Rectal smooth muscle tissue (tissue), 1 donor: ENCODE data around the gene TPSAB1.

ENCODE experiments used
- H3K27ac ChIP-seq: one replicate; pipeline ENCODE4 v1.7.0; 2013; ENCODE audit warnings: low read depth, low read length, inconsistent platforms
- H3K27me3 ChIP-seq: one replicate; pipeline ENCODE4 v1.7.0; 2013; ENCODE audit warnings: low read length; ENCODE audit not compliant: control insufficient read depth, insufficient read depth
- H3K36me3 ChIP-seq: one replicate; pipeline ENCODE4 v1.7.0; 2013; ENCODE audit warnings: low read length; ENCODE audit not compliant: control insufficient read depth, insufficient read depth
- H3K4me1 ChIP-seq: one replicate; pipeline ENCODE4 v1.7.0; 2013; ENCODE audit warnings: low read length; ENCODE audit not compliant: control insufficient read depth, insufficient read depth
- H3K4me3 ChIP-seq: one replicate; pipeline ENCODE4 v1.7.0; 2013; ENCODE audit warnings: low read length
- H3K9ac ChIP-seq: one replicate; pipeline ENCODE4 v1.7.0; 2013; ENCODE audit warnings: low read length

The TPSAB1 gene

GRCh38 chr16:1213231-1213630, 27.3 kb upstream of the TPSAB1 start:
- H3K9ac ChIP-seq: no peak overlapping the region
- H3K27ac ChIP-seq: no peak overlapping the region
- H3K36me3 ChIP-seq: peaks cover 24% of the 10 kb centered on the region
- no peaks in the 10 kb centered on the region for H3K27me3 ChIP-seq
- H3K4me1 ChIP-seq: no peaks in the 10 kb centered on the region
- H3K4me3 ChIP-seq: no peak overlapping the region

- H3K4me1 ChIP-seq: no peaks in the 10 kb centered on the region
- no peaks in the 10 kb centered on the region for H3K27me3 ChIP-seq
- H3K36me3 ChIP-seq: peaks cover 22% of the 10 kb centered on the region
- no peak overlapping the region for H3K9ac ChIP-seq
- H3K4me3 ChIP-seq: no peak overlapping the region
- H3K27ac ChIP-seq: no peak overlapping the region
Observed at GRCh38 chr16:1213796-1214372, 26.6 kb upstream of the TPSAB1 start.

- Histone ChIP-seq H3K27me3 (no peaks in the 10 kb centered on the region), H3K36me3 (peaks cover 16% of the 10 kb centered on the region), H3K27ac (no peak overlapping the region), H3K4me1 (no peaks in the 10 kb centered on the region), H3K4me3 (no peak overlapping the region), H3K9ac (no peak overlapping the region)
Observed at GRCh38 chr16:1214719-1215118, 25.8 kb upstream of the TPSAB1 start.

GRCh38 chr16:1215574-1216295, 24.8 kb upstream of the TPSAB1 start:
- Histone ChIP-seq H3K27ac (no peak overlapping the region), H3K36me3 (peaks cover 18% of the 10 kb centered on the region), H3K27me3 (no peaks in the 10 kb centered on the region), H3K9ac (no peak overlapping the region), H3K4me3 (no peak overlapping the region), H3K4me1 (no peaks in the 10 kb centered on the region)

GRCh38 chr16:1216296-1216619, 24.2 kb upstream of the TPSAB1 start:
- H3K9ac ChIP-seq: no peak overlapping the region
- no peak overlapping the region for H3K4me3 ChIP-seq
- H3K36me3 ChIP-seq: peaks cover 20% of the 10 kb centered on the region
- H3K27me3 ChIP-seq: no peaks in the 10 kb centered on the region
- H3K4me1 ChIP-seq: no peaks in the 10 kb centered on the region
- H3K27ac ChIP-seq: no peak overlapping the region

GRCh38 chr16:1216681-1217400, 23.7 kb upstream of the TPSAB1 start:
- Histone ChIP-seq H3K4me3 (no peak overlapping the region), H3K9ac (no peak overlapping the region), H3K27me3 (no peaks in the 10 kb centered on the region), H3K36me3 (peaks cover 20% of the 10 kb centered on the region), H3K27ac (no peak overlapping the region), H3K4me1 (no peaks in the 10 kb centered on the region)

- Histone ChIP-seq H3K27me3 (no peaks in the 10 kb centered on the region), H3K4me3 (no peak overlapping the region), H3K36me3 (peaks cover 22% of the 10 kb centered on the region), H3K9ac (no peak overlapping the region), H3K27ac (no peak overlapping the region), H3K4me1 (no peaks in the 10 kb centered on the region)
Observed at GRCh38 chr16:1217526-1217925, 23.0 kb upstream of the TPSAB1 start.

GRCh38 chr16:1218061-1218929, 22.2 kb upstream of the TPSAB1 start:
- Histone ChIP-seq H3K4me3 (no peak overlapping the region), H3K4me1 (no peaks in the 10 kb centered on the region), H3K9ac (no peak overlapping the region), H3K27ac (no peak overlapping the region), H3K27me3 (no peaks in the 10 kb centered on the region), H3K36me3 (peaks cover 22% of the 10 kb centered on the region)

GRCh38 chr16:1218930-1219611, 21.4 kb upstream of the TPSAB1 start:
- no peak overlapping the region for H3K9ac ChIP-seq
- no peaks in the 10 kb centered on the region for H3K4me1 ChIP-seq
- H3K27ac ChIP-seq: no peak overlapping the region
- H3K27me3 ChIP-seq: no peaks in the 10 kb centered on the region
- no peak overlapping the region for H3K4me3 ChIP-seq
- H3K36me3 ChIP-seq: peaks cover 22% of the 10 kb centered on the region

GRCh38 chr16:1220098-1220728, 20.3 kb upstream of the TPSAB1 start:
- H3K4me3 ChIP-seq: no peak overlapping the region
- H3K36me3 ChIP-seq: peaks cover 22% of the 10 kb centered on the region
- no peak overlapping the region for H3K9ac ChIP-seq
- H3K4me1 ChIP-seq: no peaks in the 10 kb centered on the region
- H3K27me3 ChIP-seq: no peaks in the 10 kb centered on the region
- no peak overlapping the region for H3K27ac ChIP-seq

- Histone ChIP-seq H3K9ac (no peak overlapping the region), H3K27ac (no peak overlapping the region), H3K27me3 (no peaks in the 10 kb centered on the region), H3K36me3 (peaks cover 19% of the 10 kb centered on the region), H3K4me1 (no peaks in the 10 kb centered on the region), H3K4me3 (no peak overlapping the region)
Observed at GRCh38 chr16:1220841-1221627, 19.5 kb upstream of the TPSAB1 start.
